IPS DF 19.7 (cell line): Measurements from ENCODE around the gene ENTPD6.

Experiments used
- DNase-seq: peaks from one replicate; pipeline ENCODE4 v3.0.0-alpha.2; 2013; ENCODE audit warnings: low read depth, low spot score

ENTPD6 gene

DNA sequence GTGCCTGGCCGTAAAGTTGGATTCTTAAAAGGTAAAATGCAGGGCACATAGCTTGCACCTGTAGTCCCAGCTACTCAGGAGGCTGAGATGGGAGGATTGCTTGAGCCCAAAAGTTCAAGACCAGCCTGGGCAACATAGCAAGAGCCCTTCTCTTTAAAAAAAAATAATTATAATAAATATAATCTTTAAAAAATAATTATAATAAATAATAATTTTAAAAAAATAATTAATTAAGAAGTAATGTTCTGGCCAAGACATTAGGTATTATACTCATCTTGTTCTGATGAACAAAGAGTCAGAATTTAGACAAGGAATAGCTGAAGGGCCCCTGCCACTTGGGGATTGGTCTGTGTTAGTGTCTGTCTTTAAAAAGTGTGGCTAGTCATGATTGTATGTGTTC lies 13.9 kb downstream of the ENTPD6 start:
- no peak for DNase-seq

DNA sequence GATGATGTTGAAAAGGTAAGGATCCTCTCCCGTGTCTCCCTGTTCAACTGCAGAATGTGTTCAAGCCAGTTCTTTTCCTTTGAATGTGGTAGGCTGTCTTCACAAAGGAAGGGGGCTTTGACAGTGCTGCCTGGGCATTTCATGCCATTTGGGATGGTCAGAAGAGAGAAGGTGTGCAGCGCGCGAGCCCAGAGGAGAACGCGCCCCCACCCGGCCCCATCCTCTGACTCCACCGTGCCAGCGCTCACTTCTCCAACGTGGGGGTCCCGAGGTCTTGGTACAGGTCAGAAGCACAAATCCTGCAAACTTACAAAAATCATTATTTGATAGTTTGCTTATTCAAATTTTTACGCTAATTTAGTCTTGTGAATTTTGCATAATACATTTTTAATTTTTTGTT lies 14.4 kb downstream of the ENTPD6 start:
- no peak for DNase-seq

DNA sequence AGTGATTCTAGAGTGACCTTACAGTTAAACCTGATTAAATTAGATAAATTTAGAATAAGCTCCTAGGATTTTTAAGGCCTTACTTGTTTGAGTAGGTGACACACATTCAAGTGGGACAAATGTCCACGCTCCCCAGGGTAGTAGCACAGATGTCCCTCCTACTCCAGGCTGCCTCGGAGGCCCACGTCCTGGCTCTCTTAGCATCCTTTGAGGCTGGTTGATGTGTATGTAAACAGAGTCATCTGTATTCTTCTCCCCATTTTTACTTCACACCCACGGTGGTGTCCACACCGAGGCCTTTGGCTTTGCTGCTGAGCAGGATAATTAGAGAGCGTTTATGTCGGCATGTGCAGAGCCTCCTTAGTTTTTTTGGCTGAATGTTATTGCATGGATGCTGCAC lies 15.8 kb downstream of the ENTPD6 start:
- DNase-seq, result no peak

DNA sequence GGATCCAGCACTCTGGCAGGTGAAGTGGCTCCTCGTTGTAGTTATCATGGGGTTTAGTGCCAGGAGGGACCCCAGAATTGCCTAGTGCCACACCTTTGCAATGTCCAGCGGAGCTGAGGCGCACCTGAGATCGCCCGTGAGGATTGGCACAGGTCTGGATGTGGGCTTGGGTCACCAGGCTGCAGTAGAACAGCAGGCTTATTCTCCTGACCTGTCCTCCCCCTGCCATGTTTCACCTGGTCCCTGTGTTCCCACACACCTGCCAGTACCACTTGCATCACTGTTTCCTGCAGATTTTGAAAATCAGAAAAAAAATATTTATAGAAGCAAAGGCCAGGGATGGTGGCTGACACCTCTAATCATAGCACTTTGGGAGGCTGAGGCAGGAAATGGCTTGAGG lies 16.7 kb downstream of the ENTPD6 start:
- no peak for DNase-seq

DNA sequence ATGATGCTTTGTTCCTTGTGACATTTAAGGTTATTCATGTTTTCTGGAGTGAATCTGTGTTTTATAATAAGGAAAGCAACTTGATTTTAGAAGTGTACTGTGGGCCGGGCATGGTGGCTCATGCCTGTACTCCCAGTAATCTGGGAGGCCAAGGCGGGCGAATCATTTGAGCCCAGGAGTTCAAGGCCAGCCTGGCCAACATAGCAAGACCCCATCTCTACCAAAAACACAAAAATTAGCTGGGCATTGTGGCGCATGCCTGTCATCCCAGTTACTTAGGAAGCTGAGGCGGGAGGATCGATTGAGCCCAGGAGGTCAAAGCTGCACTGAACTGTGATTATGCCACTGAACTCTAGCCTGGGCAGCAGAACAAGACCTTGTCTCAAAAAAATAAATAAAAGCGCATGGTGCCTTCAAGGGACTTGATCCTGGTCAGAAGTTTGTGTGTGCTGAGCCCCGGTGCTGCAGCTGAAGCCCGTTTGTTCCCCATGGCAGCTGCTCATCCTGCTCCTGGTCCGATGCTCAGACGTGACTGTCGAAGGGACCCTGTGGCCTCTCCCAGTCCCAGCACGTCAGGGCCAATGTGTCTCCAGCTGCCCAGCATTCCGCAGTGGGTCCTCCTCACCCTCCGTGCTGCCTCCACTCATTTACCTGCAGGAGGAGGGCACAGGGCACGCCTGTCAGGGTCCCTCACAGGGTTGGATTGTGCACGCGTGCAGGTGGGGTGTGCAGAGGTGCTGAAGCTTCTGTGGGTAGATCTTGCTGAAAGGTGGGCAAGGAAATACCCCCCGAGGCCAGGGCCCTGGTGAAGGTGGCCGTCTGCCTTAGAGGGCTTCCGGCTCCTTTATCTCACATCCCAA lies 18.3 kb downstream of the ENTPD6 start:
- no peak for DNase-seq

DNA sequence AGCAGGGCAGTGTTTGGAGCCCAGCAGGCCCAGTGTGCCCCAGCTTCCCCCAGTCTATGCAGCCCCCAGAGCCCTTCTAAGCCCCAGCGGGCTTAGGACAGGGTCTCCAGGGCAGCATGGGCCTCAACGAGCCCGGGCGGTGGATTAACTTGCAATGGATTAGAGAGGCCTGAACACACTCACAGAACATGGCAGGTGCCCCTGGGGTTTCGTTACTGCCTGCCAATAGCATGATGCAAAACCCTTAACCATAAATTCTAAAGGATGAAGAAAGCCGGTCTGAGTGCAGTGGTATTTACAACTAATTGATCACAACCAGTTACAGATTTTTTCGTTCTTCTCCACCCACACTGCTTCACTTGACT lies 18.9 kb downstream of the ENTPD6 start:
- no peak for DNase-seq

DNA sequence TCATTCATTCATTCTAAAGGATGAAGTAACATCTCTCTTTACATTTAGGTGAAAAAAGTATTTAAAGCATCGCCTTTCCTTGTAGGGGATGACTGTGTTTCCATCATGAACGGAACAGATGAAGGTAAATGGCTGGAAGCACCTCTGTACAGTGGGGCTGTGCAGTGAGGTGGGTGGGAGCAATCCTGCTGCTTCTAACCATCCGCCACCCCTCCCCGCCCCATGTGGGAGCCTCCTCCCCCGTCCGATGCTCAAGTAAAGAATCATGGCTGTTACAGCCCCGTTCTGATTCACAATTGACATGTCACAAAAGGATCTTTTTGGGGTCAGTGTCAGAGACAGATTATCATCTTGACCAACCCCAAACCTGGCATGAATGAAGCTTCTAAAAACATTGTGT lies 19.3 kb downstream of the ENTPD6 start:
- DNase-seq, result no peak

DNA sequence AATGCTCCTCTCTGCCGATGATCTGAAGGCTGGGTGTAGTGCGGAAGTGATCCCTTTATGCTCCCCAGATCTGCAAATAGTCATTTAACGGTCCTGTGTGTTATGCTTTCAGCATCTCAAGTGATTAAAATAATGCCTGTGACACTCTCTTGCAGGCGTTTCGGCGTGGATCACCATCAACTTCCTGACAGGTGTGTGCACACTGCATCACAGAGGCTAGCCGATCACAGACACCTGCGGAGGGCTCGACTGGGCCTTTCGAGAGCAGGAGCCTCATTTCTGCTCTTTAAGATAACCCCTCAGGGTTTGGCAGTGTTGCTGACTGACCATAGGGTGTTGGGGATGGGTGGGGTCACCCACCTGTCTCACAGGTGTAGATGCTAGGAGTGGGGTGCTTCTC lies 20.0 kb downstream of the ENTPD6 start:
- no peak for DNase-seq

DNA sequence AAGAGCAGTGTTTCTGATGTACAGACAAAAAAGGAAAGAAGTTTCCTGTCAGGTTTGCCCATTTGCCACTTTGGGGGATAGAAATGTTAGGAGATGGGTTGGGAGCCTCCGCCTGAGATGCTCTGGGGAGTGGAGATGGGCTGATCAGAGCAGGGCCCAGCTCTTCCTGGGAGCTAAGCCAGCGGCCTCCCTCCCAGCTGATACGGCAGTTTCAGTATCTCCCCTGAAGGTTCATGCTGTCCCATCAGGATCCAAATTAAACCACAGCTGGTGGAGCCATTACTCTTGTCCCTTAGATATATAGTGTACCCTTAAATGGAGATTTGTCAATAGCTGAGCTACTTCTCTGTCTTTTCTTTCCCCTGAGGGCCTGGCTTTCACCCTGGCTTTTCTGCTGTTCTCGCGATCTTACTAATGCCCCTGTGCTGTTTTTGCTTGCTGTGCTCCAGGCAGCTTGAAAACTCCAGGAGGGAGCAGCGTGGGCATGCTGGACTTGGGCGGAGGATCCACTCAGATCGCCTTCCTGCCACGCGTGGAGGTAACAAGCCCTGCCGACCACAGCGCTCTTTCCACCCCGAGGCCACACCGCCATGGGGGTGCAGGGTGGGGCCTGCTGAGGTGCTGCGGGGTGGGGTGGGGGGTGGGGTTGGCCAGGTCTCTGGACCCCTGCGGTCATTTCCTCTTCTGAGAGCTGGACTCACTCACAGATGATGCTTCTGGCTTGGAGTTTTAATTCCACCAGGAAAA lies 20.9 kb downstream of the ENTPD6 start:
- no peak for DNase-seq

DNA sequence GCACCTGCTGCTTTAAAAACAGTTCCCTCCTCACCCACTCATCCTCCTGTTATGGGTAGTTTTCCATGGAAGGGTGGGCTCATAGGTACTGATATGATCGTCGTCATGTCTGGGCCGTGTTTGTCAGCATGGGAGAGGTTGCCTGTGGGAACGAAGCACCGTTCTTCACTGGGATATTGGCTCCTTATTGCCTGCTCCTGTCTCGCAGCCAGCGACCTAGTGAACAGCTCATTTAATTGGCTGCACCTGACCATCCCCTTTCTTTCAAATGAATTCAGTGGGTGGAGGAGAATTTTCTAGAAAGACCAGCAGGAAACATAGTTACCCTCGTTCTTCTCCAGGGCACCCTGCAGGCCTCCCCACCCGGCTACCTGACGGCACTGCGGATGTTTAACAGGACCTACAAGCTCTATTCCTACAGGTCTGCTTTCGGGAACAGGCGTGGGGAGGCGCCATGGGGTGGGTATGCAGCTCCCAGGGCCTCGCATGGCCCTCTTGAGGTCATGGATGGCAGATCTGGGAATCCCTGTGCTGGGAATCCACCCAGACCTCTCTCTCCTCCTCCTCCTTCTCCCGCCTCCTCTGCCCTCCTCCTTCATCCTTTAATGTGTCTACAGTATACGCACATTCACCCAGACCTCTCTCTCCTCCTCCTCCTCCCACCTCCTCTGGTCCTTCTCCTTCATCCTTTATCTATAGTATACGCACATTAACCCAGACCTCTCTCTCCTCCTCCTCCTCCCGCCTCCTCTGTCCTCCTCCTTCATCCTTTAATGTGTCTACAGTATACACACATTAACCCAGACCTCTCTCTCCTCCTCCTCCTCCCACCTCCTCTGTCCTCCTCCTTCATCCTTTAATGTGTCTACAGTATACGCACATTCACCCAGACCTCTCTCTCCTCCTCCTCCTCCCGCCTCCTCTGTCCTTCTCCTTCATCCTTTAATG lies 21.9 kb downstream of the ENTPD6 start:
- no peak for DNase-seq

DNA sequence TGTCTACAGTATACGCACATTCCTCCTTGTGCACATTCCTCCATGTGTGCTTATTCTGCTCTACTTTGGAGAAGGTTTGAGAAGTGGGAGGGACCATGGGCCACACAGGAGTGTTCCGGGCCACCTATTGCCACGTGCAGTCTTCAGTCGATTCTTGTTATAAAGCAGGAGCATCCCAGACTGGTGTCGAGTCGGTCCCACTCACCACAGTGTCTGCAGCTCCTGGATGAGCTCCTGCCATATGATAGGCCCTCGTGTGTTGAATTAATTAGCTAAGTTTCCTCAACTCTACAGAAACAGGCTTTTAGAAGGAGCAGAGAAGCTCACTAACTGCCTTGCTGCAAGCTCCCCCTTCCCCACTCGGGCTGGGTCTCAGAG lies 22.6 kb downstream of the ENTPD6 start:
- DNase-seq, result no peak

DNA sequence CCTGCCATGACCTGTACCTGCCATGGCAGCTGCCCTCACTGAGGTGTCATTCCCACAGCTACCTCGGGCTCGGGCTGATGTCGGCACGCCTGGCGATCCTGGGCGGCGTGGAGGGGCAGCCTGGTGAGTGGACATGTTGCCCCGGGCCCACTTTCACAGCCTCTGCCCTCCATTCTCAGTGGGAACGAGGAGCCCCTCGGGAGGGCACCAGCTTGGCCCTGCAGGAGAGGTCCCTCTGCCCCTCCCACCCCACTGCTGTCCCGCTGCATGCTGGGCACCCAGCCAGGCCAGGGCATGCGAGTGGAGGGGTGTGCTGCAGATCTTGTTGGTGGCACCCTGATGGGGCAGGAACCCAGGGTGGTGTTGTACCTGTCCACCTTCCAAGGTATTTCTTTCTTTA lies 23.0 kb downstream of the ENTPD6 start:
- no peak for DNase-seq

DNA sequence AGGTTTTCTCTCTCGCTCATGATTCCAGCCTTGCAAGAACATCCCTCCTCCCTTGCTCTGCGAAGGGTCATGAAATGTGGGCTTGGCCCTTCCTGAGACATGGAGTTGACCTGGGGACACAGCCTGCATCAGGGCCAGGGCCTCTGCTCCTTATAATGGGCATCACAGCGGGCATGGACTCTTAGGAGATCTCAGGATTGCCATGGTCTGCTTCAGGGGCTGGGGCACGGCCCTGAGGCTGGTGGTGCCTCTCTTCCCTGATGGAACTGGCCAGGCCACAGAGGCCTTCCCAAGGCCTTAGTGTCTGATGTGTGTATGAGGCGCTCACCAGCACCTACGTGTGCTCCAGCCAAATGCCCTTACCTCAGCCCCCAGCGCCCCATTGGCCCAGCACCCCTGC lies 23.9 kb downstream of the ENTPD6 start:
- DNase-seq, result no peak

DNA sequence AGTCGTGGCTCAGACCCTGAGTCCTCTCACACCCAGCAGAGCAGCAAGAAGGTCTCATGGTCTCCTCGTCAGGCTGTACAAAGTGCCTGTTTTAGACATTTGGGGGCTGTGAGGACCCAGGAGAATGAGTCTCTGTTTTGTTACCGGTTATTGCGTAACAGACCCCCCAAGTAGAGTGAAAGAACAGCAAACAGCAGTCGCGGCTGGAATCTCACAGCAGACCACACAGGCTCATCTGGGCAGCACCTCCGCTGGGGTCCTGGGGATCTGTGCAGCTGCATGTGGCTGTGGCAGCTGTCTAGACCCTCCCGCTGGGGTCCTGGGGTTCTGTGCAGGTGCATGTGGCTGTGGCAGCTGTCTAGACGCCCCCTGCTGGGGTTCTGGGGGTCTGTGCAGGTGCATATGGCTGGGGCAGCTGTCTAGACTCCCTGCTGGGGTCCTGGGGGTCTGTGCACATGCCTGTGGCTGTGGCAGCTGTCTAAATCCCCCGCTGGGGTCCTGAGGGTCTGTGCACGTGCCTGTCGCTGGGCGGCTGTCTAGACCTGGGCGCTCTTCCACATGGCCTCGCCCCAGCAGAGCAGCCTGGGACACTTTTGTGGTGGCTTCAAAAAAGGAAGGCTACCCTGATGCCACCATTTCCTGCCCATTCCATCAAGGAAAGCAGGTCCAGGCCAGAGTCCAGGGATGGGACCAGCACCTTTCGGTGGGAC lies 24.7 kb downstream of the ENTPD6 start:
- DNase-seq, result no peak

DNA sequence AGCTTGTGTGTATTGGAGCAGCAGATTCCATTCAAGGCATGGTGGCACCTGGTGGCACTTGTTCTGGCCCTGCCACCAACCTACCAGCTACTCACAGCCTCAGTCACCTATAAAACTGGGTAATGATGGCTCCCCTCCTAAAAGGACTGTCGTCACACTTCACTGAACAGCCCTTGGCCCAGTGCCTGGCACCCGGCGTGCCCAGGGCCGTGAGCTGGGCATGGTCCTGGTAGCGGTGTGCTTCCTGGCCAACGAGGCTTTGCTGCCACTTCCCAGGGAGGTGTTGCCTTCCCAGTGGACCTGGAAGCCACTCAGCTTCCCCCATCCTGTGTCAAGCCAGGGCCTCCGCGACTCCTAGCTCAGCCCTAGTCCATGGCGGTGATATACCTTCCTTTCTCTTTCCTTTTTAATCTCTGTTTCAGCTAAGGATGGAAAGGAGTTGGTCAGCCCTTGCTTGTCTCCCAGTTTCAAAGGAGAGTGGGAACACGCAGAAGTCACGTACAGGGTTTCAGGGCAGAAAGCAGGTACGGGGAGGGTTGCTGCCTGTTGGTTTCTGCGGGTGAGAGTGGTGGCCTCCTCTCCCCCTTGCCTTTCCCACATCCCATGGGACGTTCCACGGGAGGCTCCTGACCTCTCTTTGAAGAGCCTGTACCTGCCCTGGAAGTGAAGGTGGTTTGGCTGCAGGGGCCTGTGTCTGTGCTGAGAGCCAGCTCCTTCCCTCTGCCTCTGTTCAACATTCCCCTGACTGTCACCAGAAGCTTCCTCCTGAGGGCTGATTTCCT lies 25.5 kb downstream of the ENTPD6 start:
- no peak for DNase-seq

DNA sequence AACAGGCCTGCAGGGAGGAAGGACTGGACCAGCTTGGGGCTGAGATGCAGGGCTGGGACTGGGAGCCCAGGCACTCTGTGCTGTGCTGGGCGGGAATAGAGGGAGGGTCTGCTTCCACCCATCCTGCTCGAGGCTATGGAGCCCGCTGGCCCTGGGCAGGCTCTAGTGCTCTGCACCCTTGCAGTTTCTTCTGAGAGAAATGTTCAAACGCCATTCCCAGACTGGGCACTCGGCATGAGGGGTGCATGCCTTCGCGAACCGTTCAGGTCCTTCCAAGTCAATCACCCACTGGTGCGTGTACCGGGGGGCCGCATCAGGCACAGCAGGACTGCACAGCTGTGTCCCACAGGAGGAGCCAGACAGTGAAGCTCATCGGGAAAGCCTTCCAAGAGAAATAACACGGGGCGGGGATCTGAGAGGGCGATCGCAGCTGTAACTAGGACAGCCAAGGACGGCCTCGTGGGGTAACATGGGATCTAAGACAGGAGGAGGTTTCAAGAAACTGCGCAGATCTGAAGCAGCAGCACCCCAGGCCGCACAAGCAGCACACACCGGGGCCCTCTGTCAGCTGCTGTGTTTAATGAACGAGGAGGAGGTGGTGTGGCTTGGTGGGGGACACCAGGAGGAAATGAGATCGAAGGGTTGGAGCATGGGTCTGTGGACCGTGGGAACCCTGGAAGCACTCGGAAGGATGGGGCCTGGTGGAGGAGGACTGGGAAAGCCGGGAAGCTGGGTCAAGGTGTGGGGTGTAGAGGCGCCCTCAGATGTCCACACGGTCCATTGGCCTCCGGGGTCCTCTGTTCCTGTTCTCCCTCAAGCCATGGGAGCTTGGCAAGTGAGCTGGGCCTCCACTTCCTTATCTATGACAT lies 26.3 kb downstream of the ENTPD6 start:
- DNase-seq, result no peak

DNA sequence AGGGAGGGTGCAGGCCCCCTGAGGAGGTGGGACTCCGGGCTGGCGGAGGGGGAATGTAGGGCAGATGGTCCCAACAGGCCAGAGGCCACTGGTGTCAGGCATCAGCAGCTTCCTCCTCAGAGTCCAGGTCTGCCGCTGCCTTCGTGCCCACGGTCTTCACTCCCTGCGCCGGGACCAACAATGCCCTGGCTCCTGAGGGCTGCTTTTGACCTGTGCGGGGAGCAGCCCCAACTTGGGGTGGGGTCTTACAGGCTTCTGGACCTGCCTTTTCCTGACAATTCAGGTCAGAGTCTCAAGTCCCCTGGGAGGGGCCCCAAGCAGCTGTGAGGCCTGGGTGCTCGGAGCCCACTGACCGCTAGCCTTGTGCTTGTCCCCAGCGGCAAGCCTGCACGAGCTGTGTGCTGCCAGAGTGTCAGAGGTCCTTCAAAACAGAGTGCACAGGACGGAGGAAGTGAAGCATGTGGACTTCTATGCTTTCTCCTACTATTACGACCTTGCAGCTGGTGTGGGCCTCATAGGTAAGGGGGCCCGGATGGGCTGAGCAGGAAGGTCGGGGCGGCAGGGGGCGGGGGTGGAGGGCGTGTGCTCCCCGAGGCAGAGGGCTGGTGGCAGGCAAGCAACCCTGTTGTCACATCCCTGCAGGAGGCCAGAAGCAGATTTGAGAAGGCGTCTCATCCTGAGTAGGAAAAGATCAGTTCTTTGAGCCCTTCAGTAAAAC lies 27.1 kb downstream of the ENTPD6 start:
- no peak for DNase-seq

DNA sequence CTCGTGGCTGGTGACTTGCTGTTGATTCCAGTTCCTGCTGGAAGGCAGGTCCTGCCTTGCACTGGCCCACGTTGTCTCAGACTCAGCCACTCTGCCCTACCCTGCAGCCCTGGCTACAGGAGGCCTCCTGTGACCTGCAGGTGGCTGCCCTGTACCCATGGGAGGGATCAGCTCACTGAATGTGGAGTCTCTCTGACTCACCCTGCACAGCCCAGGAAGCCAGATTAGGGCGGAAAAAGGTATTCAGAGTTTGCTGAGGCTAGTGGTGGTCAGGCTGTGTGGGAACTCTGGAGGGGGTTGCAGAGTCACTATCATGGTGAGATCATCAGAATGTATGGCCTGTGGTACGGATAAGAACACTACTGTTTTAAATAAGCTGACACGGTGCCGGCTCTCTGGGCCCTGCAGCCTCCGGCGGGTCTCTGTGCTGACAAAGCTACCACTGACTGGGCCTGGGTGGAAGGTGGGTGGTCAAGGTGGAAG lies 27.7 kb downstream of the ENTPD6 start:
- DNase-seq, result peak; percentile 30
